WERI-Rb-1 (cell line): ENCODE measurements around the gene CADM1.
A peak's percentile ranks its signal among the peaks of the same experiment; 100 is the strongest.

Source experiments
- DNase-seq: peaks from one replicate; pipeline ENCODE4 v3.0.0-alpha.2; 2020
- H3K27ac ChIP-seq: fragments of 250-450 bp; sonication (Bioruptor Pico); 2 replicates; pipeline ENCODE4 v1.5.1; 2020; ENCODE audit warnings: mild to moderate bottlenecking, moderate library complexity
- H3K27me3 ChIP-seq: fragments of 250-450 bp; sonication (Bioruptor Pico); 2 replicates; pipeline ENCODE4 v1.5.1; 2021; ENCODE audit warnings: mild to moderate bottlenecking, low read depth, moderate library complexity; ENCODE audit not compliant: insufficient read depth, severe bottlenecking
- H3K36me3 ChIP-seq: fragments of 250-450 bp; sonication (Bioruptor Pico); 2 replicates; pipeline ENCODE4 v1.5.1; 2020; ENCODE audit warnings: mild to moderate bottlenecking, moderate library complexity
- H3K4me3 ChIP-seq: 2 replicates; pipeline ENCODE4 v1.5.1; 2011; ENCODE audit warnings: low read depth, mild to moderate bottlenecking, control low read depth, low read length
- H3K9me3 ChIP-seq: fragments of 250-450 bp; sonication (Bioruptor Pico); 2 replicates; pipeline ENCODE4 v1.5.1; 2021; ENCODE audit warnings: mild to moderate bottlenecking, moderate library complexity; ENCODE audit not compliant: severe bottlenecking
- TF ChIP-seq, protein P1 (sequence below): IDR thresholded peaks from 2 replicates; pipeline ENCODE4 v1.5.1; 2011; ENCODE audit warnings: low read depth, mild to moderate bottlenecking, control low read depth, inconsistent platforms, low read length

Gene CADM1

DNA sequence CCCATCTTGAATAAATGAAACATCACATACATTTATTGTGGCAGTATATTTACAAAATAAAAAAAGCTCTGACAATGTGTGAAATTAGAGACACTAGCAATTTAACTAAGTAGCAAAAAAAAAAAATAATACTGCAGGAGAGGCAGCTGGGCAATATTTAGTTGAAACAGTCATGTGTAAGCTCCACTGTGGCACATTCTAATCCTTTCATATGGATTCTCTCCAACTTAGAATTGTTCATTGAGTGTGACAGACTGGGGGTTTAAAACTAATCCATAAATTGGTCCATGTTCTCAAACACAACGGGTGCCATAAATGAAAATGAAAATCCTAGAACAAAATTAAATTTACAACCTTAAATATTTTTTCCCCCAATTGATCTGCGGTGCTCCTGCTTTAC, 302.1 kb downstream of the CADM1 start:
- TF ChIP-seq, protein P1, sequence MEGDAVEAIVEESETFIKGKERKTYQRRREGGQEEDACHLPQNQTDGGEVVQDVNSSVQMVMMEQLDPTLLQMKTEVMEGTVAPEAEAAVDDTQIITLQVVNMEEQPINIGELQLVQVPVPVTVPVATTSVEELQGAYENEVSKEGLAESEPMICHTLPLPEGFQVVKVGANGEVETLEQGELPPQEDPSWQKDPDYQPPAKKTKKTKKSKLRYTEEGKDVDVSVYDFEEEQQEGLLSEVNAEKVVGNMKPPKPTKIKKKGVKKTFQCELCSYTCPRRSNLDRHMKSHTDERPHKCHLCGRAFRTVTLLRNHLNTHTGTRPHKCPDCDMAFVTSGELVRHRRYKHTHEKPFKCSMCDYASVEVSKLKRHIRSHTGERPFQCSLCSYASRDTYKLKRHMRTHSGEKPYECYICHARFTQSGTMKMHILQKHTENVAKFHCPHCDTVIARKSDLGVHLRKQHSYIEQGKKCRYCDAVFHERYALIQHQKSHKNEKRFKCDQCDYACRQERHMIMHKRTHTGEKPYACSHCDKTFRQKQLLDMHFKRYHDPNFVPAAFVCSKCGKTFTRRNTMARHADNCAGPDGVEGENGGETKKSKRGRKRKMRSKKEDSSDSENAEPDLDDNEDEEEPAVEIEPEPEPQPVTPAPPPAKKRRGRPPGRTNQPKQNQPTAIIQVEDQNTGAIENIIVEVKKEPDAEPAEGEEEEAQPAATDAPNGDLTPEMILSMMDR, result no peak
- Histone ChIP-seq H3K9me3 (no peaks in the 10 kb centered on the region), H3K27me3 (no peaks in the 10 kb centered on the region), H3K27ac (peak overlapping the region; percentile 77), H3K36me3 (no peaks in the 10 kb centered on the region), H3K4me3 (no peak overlapping the region)
- no peak for DNase-seq

DNA sequence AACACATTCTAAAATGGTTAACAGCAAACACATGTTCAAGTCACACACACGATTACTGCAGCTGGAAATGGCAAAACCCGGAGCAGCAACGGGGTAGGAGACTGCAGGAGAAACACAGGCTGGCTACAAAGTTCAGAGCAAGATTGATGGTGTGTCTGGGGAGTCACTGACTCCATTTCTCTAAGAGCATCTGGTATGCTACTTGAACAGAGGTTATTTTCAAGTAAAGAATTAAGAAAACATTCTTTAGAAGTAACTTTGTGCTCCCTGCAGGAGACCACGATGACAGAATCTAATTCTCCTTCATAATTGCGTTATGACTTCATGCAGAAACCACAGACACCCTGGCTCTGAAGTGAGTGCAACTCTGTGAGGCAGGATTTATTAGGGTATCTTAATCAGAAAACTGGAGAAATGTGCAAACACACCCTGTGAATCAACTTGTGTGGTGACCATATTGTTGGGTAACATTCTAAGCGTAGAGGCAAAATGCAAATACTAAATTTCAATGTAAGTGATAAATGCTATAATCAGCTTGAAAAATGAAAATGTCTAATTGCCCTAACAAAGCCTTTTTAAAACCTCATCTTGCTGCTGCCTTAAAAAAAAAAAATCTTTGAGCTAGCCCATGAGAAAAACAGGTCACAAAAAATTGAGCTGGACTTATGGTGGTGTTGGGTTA, 303.0 kb downstream of the CADM1 start:
- DNase-seq, result no peak
- Histone ChIP-seq H3K4me3 (no peak overlapping the region), H3K36me3 (no peaks in the 10 kb centered on the region), H3K27me3 (no peaks in the 10 kb centered on the region), H3K27ac (peak overlapping the region; percentile 77), H3K9me3 (no peaks in the 10 kb centered on the region)
- TF ChIP-seq, protein P1, result no peak

DNA sequence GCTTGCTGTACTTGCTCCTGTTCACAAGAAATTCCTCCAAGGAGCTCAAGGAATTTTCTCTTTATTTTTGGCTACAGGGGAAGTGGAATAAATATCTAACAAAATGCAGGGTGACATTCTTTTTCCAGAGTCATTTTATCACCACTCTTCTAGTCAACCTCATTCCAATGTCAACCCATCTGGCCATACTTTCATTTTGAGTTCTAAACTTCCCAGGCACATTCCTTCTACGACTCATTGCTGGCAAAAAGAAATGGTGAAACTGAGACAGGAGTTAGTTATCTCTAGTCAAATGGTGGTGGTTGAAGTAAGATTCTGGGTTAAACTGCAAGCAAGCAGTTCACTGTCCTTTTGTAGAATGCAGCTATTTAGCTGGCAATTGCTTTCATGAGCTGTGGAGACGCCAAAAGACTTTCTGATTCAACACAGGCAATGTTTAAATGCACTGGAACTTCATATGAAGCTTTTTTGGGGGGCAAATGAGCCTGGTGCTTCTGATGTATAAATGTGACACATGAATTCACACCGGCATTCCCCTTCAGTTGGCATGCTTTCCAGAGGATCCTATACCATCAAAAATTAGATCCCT, 304.6 kb downstream of the CADM1 start:
- Histone ChIP-seq H3K36me3 (no peaks in the 10 kb centered on the region), H3K27me3 (no peaks in the 10 kb centered on the region), H3K27ac (no peak overlapping the region), H3K4me3 (no peak overlapping the region), H3K9me3 (no peaks in the 10 kb centered on the region)
- DNase-seq, result no peak
- TF ChIP-seq, protein P1, result no peak

DNA sequence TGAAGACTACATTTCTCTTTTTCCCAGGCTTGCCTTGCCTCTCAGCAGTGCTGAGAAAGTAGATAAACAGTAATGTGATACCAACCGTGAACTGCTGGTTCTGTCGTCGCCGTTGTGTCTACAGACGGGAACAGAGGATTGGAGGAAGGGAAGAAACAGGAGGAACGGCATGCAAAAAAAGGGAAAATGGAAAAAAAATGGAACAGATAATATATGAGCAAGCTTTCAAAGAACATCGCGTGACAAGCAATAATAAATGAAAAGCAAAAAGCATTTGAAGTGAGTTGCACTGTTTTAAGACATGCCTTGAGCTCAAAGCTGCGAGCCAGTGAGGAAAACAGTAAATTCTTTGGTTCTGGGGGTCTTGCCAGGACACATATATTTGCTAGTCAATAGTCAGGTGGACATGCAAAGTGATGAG, 305.9 kb downstream of the CADM1 start:
- Histone ChIP-seq H3K4me3 (no peak overlapping the region), H3K27me3 (no peaks in the 10 kb centered on the region), H3K27ac (no peak overlapping the region), H3K9me3 (no peaks in the 10 kb centered on the region), H3K36me3 (no peaks in the 10 kb centered on the region)
- TF ChIP-seq, protein P1, result no peak
- no peak for DNase-seq

DNA sequence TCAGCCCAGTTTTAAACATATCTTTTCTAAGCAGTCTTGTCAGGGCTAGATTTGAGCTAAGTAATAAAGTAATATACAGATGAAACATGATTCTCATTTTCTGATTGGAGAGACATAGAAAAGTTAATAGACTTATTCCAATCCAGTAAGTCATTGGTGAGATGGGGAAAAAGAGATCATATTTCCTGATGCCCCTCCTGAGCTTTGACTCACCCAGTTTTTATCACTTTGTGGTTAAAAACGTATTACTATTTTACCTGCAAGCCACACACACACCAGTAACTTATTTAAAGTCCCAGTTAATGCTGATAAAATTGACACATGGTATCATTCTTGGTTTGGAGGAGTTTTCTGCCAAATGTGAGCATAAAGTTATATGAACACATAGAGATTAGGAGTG, 306.8 kb downstream of the CADM1 start:
- DNase-seq, result no peak
- H3K4me3 ChIP-seq, result no peak overlapping the region
- no peaks in the 10 kb centered on the region for H3K36me3 ChIP-seq
- TF ChIP-seq, protein P1, result no peak
- H3K27ac ChIP-seq, result no peak overlapping the region
- H3K27me3 ChIP-seq, result no peaks in the 10 kb centered on the region
- no peaks in the 10 kb centered on the region for H3K9me3 ChIP-seq

DNA sequence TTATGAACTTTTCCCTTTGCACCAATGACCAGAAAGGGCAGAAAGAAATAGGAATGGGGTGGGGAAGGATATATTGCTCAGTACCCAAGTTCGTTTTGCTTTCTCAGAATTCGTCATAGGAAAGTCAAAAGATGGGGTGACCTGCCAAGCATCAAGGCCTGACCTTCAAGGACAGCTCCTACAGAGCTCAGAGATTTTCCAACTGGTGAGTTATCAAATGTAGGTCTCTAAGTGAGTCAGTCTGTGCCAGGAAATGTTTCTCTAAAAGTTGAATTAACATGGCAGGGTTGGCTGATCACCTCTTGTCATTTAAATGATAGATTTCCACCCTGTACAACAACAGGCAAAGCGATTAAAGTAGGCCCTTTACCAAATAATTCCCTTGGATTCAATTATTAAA, 307.2 kb downstream of the CADM1 start:
- no peaks in the 10 kb centered on the region for H3K9me3 ChIP-seq
- H3K27me3 ChIP-seq, result no peaks in the 10 kb centered on the region
- TF ChIP-seq, protein P1, result no peak
- no peak overlapping the region for H3K4me3 ChIP-seq
- DNase-seq, result no peak
- H3K27ac ChIP-seq, result no peak overlapping the region
- H3K36me3 ChIP-seq, result no peaks in the 10 kb centered on the region
